NCI-H2227 (cell line): ENCODE data around the gene CHN1.

Experiments
- DNase-seq: peaks from one replicate; lab custom pipeline; 2025; ENCODE audit not compliant: unreplicated experiment; lab: John Stamatoyannopoulos, UW

The CHN1 gene

DNA sequence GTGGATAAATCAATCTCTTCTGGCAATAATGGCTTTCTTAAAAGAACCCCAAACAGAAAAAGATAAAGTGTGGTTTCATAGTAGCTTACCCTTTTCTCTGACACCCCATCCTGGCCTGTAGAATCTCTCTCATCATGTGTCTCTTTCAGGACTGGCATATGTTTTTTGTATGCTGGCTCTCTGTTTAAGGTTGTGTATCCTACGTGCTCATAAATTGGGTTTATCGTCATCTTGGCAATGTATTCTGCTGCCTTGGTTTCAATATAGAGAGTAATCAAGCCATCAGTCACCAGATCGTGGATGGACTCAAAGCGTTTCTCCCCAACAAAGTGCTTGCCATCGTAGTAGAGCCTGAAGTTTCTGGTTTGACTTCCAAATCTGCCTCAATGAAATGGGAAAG, 127.4 kb downstream of the CHN1 start:
- DNase-seq: no peak

DNA sequence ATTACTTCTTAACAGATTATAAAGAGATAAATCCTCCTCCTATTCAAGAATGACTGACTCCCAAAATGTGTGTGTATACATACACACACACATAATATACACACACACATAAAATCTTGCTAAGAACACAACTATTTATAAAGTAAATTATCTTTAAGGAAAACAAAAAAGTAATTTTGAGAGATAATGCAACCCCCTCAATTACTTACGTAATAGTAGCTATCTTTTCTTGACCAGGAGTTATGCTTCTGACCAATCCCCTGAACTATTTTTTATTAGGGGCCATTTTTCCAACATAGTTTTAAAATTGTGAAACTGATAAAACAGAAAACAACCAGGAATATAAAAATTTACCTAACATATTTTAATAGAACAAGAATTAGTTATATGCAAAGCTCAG, 127.9 kb downstream of the CHN1 start:
- no peak for DNase-seq

DNA sequence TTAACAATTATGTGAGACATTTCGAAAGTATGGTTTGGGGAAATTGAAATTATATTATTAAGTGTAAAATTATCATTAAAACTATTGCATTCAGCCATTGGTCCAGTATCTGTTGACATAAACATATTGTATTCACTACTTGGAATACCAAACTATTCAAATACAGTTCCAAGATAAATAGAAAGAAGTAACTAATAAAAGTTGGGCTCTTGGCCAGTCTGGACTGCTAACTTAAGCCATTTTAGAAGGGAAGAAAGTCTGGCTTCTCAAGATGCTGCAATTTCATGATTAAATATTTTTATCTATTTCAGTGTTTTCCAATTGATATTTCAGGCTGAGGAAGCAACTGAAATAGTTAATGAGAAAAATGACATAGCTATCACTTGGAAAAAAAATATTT, 131.1 kb downstream of the CHN1 start:
- no peak for DNase-seq

DNA sequence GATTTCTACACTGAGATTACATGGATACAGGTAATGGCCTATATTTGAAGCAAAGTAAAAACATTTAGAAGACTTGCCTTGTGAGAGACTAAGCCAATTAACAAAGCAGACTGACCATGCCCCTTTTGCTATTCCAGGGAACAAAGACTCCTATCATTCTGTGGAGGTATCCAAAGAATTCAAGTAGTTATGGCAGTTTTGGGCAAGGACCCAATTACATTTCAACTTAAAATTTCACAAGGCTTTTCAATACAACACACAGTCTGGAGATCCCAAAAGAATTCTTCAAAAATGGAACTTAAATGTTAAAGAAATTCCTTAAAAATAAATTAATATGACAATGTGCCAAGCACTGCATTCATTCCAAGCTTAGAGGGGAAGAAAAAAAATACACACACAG, 131.7 kb downstream of the CHN1 start:
- DNase-seq: no peak

DNA sequence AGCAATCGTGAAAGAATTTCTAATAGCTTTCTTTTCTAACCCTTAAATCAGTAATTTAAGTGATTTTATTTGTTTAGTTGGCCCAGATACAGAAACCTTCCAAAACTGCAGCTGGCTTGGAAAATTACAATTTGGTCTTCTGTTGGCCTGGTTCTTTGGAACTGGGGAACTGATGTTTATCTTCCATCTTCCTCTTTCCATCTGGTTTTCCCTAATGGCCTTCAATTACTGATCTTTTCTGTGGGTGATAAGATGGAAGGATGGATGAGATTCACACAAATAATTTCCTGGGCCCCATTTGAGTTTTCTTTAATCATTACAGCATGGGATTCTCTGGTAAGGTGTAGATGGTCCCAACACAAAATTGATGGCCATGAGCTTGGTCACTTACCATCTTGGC, 134.4 kb downstream of the CHN1 start:
- DNase-seq: no peak

DNA sequence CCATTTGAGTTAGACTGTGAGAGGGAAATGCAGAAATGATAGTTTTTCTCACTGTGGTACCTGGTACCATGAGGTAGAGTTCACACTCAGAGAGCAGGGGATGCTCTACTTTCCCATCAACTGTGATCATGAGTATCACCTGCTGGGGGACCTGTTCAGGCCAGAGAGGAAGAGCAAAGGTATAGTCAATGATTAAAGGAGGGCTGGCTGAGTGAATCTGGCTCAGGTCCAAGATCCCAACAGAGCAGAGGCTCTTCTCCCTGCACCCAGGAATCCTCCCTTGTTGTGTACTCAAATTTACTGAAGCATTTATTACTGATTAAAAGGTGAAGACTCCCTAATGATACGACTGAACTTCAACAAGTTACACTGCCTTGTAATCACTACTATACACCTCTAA, 136.3 kb downstream of the CHN1 start:
- DNase-seq: no peak

DNA sequence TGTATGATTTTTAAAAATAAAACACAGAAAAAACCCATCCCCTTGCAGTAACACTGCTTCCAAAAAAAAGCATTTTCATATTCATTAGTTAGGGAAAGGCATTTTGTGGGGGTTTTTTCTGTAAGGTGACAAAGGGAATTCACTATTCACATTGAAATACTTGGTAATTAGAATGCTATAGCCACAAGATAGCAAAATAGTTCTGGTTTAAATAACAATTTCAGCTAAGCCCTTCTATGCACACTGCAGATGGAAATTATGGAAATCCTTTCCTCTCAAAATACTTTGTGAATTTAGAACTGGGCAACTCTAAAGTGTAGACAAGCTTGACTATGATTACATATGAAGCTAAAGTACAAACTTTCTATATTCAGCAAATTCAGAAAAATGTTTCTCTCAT, 138.8 kb downstream of the CHN1 start:
- no peak for DNase-seq

DNA sequence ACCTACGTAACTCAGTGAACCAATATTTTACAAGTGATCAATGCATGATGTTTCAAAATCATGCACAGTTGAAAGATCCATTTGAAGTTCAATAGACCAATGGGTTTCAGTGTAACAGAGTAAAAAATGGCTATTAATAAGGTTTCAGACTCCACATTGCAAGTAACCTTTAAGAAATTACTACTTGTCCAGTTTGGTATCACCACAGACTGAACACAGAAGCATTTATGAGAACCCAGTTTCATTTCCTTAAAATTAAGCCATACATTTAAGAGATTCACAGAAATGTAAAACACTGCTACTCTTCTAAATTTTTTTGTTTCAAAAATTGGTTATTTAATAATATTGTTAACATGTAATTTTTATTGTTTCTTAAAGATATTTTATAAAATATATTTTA, 142.0 kb downstream of the CHN1 start:
- DNase-seq: no peak

DNA sequence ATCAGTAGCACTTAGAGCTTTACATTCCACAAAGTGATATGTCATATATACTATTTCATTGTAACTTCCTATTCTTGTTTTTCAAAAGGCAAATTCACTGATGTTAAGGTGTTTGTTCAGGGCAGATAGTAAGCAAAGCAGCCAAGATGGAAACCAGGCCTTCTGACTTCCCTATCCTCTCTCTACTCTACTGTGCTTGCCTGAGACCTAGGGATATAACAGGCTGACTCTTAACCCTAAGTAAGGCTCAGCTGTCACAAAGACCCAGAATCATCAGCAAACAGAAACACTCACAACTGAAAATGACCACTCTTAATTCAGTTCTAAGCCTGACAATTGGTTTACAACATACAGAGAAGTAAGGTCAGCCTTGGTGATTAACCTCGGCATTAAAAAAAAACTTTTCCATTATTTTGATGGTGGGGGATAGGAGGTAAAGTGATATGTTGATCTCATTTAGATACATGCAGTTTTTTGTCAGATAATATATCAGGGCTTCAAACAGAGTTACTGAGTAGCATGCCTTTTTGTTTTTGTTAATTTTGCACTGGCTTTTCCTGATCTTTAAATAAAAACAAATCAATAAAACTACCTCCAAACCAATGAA, 145.5 kb downstream of the CHN1 start:
- no peak for DNase-seq

DNA sequence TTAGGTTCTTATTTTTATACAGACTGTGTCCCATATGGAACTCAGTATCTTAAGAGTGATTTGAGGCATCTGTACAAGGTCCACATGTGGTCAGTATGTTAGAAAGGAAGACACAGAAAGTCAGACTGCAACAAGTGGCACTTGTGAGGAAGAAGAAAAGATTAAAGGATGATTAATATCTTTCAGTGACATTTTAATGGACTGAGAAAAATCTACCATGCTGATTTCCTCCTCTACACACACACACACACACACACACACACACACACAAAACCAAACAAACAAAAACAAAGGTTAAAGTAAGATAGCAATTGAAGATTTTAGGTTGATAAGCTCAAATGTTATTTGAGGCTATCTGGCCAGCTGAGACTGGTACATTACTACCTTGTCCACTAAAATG, 146.4 kb downstream of the CHN1 start:
- no peak for DNase-seq

DNA sequence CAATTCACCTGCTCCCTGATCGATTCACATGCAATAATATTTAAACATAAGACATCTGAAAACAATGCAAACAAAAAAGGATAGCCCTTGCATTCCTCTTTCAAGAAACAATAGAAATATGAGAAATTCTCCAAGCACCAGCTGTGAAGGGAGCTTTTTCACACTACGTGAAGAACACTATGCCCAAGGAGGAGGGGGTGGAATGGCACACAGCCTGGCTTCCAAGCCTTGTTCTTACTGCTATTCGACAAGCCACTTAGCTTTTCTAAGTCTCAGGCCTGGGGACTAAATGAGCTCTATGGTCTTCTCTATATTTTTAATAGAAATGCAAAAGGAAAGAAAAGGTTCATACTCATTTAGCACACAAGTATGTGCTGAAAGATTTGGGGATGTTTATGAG, 148.7 kb downstream of the CHN1 start:
- DNase-seq: no peak

DNA sequence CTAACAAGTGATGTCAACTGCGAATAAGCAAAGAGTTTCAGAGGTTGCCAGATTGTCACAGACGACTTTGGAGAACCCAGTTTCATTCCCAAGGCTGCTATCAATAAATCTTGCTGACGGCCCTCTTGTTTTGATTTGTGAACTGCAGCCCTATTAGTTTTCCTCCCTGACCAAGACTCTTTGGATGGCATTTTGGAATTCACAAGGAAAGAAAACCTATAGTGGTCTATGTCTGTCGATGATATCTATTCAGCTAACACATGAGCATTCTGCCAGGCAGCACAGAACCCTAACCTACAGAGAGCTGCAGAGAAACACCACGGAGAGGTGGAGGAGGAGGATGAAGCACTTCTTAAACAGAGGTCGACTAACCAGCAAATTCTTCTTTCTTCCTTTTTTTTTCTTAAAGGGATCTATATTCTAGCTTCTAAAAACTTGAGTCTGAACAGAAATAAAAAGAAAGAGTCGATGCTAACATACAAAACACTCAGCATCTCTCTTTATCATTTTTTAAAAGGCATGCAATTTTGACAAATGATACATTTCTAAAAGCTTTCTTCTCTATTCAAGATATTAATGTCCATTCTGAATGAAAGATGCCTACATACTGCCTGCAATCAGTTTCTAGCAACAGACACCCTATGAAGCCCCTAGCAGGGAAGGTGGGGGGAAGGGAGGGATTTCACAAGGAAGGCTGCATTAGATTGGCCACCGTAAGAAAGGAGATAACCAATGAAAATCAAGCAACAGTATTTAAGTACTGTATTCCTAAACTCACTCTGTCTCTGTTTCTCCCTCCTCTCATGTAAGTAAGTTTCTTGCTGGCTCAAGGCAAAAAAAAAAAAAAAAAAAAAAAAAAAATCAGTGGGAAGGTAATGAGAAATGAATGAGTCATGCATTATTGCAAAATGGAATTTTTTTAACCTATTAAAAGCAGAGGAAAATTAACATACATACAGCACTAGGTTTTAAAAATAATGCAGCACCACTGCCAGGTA, 157.9 kb downstream of the CHN1 start:
- DNase-seq: peak; percentile 71

DNA sequence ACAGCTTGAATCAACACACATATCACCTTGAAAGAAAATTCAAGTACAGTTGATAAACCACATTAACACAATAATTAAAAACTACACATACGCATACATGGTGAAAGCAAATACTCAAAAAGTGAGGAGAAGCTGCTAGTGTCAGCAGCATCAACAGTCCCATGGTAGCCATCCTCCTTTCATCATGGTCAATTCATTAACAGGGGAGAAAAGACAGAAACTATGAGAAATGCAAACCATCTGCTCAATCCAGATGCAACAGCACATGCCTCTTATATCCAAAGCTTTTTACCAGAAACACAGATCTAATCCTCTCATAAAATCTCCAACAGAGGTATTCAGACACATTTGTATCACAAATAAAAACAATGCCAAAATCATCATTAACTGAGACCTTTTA, 159.0 kb downstream of the CHN1 start:
- DNase-seq: no peak

DNA sequence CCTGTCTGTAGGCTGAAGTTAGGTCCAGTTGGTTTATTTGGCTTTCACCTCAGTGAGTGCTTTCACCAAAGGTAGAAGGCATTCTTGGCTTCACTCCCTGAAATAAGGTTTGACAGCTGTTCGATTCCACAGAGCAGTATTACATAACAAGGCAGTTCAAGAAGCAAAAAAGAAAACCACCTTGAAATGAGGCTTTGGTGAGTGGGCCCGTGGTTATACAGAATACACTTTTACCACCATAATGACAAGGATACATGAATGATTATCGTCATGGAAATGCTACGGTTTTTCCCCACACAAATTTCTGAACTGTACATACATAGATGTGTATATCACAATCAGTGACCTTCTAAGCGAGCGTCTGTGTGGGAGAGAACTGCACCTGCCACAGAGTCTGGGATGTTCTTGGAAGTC, 160.9 kb downstream of the CHN1 start:
- DNase-seq: no peak

DNA sequence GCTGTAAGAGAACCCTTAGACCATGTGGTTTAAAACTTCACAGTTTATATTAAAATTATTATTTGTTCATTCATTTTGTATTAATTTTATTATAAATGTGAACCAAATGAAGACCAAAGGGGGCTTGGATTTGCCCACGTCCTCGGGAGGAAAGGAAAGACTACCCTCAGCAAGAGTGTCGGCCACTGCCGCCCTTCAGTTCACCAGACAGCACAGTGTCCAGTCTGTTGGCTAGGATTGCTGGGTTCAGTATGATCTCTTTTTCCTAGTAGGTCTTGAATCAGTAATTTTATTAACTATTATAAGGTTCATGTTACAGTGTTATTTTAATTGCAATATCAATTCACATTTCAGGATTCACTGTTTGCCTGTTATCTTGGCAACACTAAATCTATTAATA, 162.7 kb downstream of the CHN1 start:
- DNase-seq: no peak

DNA sequence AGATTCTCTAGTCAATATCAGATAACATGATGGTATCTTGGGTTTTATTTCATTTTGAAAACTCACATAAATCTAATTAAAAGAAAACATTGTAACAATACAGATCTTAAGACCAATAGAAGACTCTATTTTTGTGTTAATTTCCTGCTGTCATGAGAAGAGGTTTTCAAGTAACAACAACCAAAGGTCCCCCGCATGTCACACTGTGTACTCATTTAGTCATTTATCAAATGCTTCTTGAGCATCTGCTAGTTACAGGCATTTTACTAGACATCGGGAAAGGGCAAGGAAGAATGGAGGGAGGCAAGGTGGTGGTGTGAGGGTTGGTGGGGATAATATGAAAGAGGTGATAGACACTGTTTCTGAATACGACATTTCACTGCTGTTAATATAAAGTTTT, 163.2 kb downstream of the CHN1 start:
- DNase-seq: no peak

DNA sequence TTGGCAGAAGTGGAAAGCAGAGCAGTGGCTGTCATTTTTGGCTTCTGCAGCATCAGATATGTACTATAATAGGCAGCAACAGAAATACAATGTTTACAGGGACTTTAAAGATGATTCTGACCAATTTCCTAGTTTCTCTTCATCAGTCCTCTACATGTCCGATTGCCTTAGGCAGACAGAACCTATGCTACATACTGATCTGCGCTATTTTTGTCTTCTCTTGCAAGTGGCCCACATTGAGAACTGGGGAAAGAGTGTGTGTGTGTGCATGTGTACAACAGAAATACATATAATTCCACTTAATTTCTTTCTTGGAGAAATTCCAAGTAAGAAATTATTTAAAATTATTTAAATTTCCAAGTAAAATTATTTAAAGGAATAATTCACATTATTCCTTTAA, 163.8 kb downstream of the CHN1 start:
- no peak for DNase-seq

DNA sequence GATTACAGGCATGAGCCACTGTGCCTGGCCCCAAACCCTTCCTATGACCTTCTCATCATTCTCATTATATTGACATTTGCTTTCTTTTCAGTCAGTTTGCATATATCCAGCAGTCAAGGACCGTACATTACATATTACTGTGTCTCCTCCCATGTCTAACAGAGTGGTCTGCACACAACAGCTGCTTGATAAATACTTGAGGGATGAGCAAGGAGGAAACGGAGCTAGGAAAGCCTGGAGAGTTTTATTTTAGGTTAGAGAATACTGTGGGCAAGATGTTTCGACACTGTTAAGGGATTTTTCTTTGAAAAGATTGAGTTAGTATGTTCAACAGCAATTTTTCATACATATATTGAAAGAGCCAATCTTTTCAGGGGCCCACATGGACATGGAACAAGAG, 164.7 kb downstream of the CHN1 start:
- DNase-seq: no peak

DNA sequence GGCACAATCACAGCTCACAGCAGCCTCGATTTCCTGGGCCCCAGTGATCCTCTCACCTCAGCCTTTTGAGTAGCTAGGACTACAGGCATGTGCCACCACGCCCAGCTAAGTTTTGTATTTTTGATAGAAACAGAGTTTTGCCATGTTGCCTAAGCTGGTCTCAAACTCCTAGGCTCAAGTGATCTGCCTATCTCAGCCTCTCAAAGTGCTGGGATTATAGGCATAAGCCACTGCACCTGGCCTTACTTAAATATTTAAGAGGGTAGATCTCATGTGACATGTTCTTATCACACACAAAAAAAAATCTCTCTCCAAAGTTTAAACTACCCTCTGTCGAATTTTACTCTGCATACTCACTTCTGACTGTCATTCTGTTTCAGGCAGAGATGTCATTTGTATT, 165.5 kb downstream of the CHN1 start:
- no peak for DNase-seq

DNA sequence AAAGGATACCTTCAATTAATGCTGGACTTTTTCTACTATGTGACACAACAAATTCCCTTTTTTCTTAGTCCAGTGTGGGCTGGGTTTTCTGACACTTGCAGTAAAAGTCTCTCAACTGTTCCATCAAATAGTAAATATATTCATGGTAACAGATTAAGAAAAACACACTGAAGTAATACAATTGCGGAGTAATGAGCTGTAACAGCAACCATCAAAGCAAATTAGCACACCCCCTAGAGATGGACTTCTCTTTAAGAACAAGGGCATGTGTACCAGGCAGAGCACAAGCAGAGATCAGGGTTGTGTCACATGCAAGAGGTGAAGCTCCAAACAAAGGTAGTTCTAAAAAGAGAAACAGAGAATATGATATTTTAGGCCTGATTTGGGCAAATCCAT, 168.2 kb downstream of the CHN1 start:
- no peak for DNase-seq

DNA sequence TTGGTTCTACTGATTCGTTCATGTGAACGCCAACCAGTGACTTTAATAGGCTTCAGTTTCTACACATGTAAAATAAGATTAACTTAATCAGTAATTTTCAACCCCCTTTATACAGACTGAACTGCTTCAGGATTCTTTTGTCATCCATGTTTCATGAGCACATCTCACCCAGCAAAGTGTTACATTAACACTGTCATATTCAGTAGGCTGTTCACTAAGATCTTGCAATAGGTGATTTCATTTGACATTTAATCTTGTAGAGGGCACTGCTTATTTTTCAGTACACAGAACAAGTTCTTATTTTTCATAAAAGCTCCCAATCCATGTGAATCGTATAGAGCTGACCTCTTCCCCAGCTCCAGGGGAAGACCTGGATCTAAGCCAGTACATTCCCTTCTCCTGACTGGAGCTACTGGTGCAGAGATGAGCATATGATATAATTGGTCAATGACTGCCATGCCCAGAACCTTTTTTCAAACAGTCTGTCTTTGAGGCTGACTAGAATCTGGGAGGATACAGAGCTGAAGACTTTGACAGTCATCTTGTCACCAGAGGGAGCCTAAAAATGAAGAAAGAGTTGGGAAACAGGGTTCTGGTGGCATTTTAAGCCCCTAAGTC, 168.7 kb downstream of the CHN1 start:
- no peak for DNase-seq

DNA sequence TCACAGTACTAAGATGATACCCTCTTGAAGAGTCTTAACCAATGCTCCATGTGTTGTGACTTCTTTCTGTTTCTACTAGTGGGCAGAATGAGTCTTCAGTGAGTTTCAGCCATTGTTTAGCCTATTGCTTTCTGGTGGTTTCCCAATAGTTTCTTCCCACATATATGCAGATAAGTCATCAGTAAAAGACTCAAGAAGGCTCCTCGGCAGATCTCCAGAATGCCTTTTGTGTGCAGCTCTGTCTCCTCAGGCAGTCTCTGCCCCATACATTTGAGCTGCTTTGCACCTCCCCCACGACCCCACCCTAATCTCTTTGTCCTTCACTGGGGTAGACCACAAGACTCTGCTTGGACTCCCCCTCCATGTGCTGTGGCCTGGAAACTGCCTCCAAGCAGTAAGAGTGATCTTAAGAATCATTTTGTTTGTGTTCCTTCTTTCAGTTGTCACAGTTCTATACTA, 169.4 kb downstream of the CHN1 start:
- no peak for DNase-seq
